ENCODE results near the gene ASCC1.
"Not testable (repeated sequence)": the region's sequence is repeated elsewhere in the genome, so short reads cannot be mapped to it uniquely, and the experiment has no call there.

Gene ASCC1

DNA sequence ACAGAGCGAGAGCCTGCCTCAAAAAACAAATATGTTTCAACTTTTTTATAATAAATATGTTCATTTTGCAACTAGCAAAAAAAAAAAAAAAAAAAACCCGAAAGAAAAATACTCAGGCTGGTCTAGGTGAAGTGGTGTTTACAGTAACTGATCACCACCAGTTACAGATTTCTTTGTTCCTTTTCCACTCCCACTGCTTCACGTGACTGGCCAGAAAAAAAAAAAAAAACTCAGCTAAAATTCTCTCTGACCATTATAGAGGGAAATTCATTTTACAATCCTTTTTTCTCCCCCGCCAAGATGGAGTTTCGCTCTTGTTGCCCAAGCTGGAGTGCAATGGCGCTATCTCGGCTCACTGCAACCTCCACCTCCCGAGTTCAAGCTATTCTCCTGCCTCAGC, 4.6 kb upstream of the ASCC1 start:
- Histone ChIP-seq H3K36me3 (peaks cover 25% of the 10 kb centered on the region), H3K27ac (no peak overlapping the region), H3K4me3 (ENCODE audit: low read depth in 1 of 2, low read length in 1 of 2) (no peak overlapping the region), H3K9me3 (no peaks in the 10 kb centered on the region), H3K27me3 (no peaks in the 10 kb centered on the region), H3K4me1 (ENCODE audit: control insufficient read depth in 1 of 2, insufficient read depth in 1 of 2, low read depth in 1 of 2, low read length in 1 of 2) (peaks cover 31 to 32% of the 10 kb centered on the region in 2 experiments)
- TF ChIP-seq, protein P1, sequence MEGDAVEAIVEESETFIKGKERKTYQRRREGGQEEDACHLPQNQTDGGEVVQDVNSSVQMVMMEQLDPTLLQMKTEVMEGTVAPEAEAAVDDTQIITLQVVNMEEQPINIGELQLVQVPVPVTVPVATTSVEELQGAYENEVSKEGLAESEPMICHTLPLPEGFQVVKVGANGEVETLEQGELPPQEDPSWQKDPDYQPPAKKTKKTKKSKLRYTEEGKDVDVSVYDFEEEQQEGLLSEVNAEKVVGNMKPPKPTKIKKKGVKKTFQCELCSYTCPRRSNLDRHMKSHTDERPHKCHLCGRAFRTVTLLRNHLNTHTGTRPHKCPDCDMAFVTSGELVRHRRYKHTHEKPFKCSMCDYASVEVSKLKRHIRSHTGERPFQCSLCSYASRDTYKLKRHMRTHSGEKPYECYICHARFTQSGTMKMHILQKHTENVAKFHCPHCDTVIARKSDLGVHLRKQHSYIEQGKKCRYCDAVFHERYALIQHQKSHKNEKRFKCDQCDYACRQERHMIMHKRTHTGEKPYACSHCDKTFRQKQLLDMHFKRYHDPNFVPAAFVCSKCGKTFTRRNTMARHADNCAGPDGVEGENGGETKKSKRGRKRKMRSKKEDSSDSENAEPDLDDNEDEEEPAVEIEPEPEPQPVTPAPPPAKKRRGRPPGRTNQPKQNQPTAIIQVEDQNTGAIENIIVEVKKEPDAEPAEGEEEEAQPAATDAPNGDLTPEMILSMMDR (IDR thresholded peaks at IDR 0.05), result no peak

DNA sequence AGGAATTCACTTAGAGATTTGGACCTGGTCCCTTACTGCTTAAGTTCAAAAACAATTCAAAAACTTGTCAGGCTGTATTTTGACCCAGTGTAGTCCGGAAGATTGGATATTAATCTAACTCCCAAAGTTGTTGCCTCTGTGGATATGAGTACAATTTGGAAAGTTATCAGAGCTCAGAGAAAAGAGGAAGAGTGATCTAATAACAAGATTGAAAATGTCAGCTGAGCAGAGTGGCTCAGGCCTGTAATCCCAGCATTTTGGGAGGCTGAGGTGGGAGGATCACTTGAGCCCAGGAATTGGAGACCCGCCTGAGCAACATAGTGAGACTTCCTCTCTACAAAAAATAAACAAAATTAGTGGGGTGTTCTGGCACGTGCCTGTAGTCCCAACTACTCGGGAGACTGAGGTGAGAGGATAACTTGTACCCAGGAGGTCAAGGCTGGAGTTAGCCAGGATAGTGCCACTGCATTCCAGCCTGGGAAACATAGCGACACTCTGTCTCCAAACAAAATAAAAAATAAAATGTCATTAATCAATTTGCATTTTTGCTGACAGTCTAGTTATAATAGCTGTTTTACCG, 3.2 kb upstream of the ASCC1 start:
- Histone ChIP-seq H3K4me3 (ENCODE audit: low read depth in 1 of 2, low read length in 1 of 2) (no peak overlapping the region), H3K9me3 (no peaks in the 10 kb centered on the region), H3K27me3 (no peaks in the 10 kb centered on the region), H3K27ac (peak overlapping the region; percentile 61), H3K36me3 (peaks cover 11% of the 10 kb centered on the region), H3K4me1 (ENCODE audit: control insufficient read depth in 1 of 2, insufficient read depth in 1 of 2, low read depth in 1 of 2, low read length in 1 of 2) (peaks cover 39 to 40% of the 10 kb centered on the region in 2 experiments)
- TF ChIP-seq, protein P1 (IDR thresholded peaks at IDR 0.05), result no peak

DNA sequence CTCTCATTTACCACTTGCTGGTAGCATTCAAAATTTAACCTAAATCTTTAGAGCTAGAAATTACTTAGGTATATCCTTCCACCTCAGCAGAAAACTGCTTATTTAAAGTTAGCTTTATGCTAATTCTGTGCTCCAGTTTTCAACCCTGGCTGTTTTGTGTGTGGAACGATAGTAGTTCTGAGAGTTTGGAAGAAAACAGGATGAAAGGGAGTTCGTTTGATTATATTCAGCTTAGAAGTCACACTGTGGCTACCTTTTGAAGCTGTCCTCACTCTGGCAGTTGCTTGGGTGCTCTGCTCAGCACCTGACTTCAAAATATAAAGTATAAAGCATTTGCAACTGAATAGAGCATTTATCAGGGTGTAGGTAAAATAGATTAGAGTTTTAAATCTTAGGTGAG, 2.6 kb upstream of the ASCC1 start:
- peak overlapping the region; percentile 61 for H3K27ac ChIP-seq
- no peaks in the 10 kb centered on the region for H3K9me3 ChIP-seq
- TF ChIP-seq, protein P1 (IDR thresholded peaks at IDR 0.05), result no peak
- no peak overlapping the region for H3K4me3 ChIP-seq (ENCODE audit: low read depth in 1 of 2, low read length in 1 of 2)
- H3K27me3 ChIP-seq, result no peaks in the 10 kb centered on the region
- peaks cover 36 to 38% of the 10 kb centered on the region in 2 experiments for H3K4me1 ChIP-seq (ENCODE audit: control insufficient read depth in 1 of 2, insufficient read depth in 1 of 2, low read depth in 1 of 2, low read length in 1 of 2)
- peaks cover 9% of the 10 kb centered on the region for H3K36me3 ChIP-seq

DNA sequence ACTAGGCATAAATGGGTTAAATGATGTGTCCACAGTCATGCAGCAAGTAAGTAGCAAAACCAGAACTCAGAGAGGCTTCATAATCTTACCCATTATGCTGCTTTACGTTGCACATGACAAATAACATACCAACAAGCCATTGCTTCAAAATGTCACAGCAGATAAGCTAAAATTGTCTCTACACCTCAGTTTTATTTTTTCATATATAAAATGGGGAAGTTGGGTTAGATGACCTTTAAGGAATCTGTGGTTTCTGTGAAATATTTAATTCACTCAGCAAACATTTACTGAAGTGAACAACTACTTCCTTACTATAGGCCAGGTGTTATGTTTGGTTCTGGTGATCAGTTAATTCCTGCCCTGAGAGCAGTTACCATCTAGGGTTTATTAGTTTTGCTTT, 2.2 kb upstream of the ASCC1 start:
- Histone ChIP-seq H3K36me3 (peaks cover 9% of the 10 kb centered on the region), H3K4me1 (ENCODE audit: control insufficient read depth in 1 of 2, insufficient read depth in 1 of 2, low read depth in 1 of 2, low read length in 1 of 2) (peaks cover 32 to 34% of the 10 kb centered on the region in 2 experiments), H3K27ac (peak overlapping the region; percentile 61), H3K9me3 (no peaks in the 10 kb centered on the region), H3K4me3 (ENCODE audit: low read depth in 1 of 2, low read length in 1 of 2) (no peak overlapping the region), H3K27me3 (no peaks in the 10 kb centered on the region)
- TF ChIP-seq, protein P1 (IDR thresholded peaks at IDR 0.05), result no peak

DNA sequence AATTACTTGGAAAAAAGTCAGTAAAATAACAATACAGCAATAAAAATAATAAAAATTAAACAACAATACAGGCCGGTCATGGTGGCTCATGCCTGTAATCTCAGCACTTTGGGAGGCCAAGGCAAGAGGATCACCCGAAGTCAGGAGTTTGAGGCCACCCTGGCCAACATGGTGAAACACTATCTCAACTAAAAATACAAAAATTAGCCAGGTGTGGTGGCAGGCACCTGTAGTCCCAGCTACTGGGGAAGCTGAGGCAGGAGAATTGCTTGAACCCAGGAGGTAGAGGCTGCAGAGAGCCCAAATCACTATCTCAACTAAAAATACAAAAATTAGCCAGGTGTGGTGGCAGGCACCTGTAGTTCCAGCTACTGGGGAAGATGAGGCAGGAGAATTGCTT, 4.2 kb downstream of the ASCC1 start:
- H3K9me3 ChIP-seq; H3K27ac ChIP-seq; H3K4me3 ChIP-seq (ENCODE audit: low read depth in 1 of 2, low read length in 1 of 2); H3K27me3 ChIP-seq: not testable (repeated sequence)
- H3K4me1 ChIP-seq (ENCODE audit: control insufficient read depth in 1 of 2, insufficient read depth in 1 of 2, low read depth in 1 of 2, low read length in 1 of 2), result peaks cover 12 to 13% of the 10 kb centered on the region in 2 experiments
- H3K36me3 ChIP-seq, result peaks cover 30% of the 10 kb centered on the region

DNA sequence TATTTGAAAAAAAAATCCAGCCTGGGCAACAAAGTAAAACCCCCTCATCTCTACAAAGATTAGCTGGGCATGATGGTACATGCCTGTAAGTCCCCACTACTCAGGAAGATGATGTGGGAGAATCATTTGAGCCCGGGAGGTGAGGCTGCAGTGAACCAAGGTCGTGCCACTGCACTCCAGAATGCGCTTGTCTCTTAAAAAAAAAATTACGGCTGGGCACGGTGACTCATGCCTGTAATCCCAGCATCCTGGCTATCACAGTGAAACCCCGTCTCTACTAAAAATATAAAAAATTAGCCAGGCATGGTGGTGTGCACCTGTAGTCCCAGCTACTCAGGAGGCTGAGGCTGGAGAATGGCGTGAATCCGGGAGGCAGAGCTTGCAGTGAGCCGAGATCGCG, 4.7 kb downstream of the ASCC1 start:
- H3K27ac ChIP-seq; H3K4me3 ChIP-seq (ENCODE audit: low read depth in 1 of 2, low read length in 1 of 2); H3K9me3 ChIP-seq; H3K4me1 ChIP-seq (ENCODE audit: control insufficient read depth in 1 of 2, insufficient read depth in 1 of 2, low read depth in 1 of 2, low read length in 1 of 2); H3K27me3 ChIP-seq: not testable (repeated sequence)
- peaks cover 34% of the 10 kb centered on the region for H3K36me3 ChIP-seq

DNA sequence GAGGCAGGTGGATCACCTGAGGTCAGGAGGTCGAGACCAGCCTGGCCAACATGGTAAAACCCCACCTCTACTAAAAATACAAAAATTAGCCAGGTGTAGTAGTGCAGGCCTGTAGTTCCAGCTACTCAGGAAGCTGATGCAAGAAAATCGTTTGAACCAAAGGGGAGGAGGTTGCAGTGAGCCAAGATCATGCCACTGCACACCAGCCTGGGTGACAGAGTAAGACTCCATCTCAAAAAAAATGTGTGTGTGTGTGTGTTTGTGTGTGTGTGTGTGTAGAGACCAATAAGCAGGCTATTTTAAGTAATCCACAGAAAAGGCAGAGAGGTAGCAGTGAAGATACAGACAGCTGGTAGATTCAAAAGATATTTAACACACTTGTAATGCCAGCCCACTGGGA, 7.5 kb downstream of the ASCC1 start:
- peaks cover 43% of the 10 kb centered on the region for H3K36me3 ChIP-seq
- not testable (repeated sequence) for H3K9me3 ChIP-seq; H3K27me3 ChIP-seq; H3K27ac ChIP-seq; H3K4me1 ChIP-seq (ENCODE audit: control insufficient read depth in 1 of 2, insufficient read depth in 1 of 2, low read depth in 1 of 2, low read length in 1 of 2); H3K4me3 ChIP-seq (ENCODE audit: low read depth in 1 of 2, low read length in 1 of 2)

Measured in neutrophil (primary cell).